GM10266 (cell line): ENCODE data around the gene CCDC74B.
A peak's percentile ranks its signal among the peaks of the same experiment; 100 is the strongest.
"Not testable (repeated sequence)": the region's sequence is repeated elsewhere in the genome, so short reads cannot be mapped to it uniquely, and the experiment has no call there.

Experiments used
- DNase-seq: peaks from one replicate; pipeline ENCODE4 v3.0.0; 2012; ENCODE audit errors: extremely low spot score
- TF ChIP-seq, protein P1 (sequence below): IDR thresholded peaks from 2 replicates; pipeline ENCODE4 v1.5.1; 2012; ENCODE audit warnings: mild to moderate bottlenecking, low read depth; ENCODE audit not compliant: control insufficient read depth, insufficient read depth; ENCODE audit errors: missing control alignments

Gene CCDC74B

DNA sequence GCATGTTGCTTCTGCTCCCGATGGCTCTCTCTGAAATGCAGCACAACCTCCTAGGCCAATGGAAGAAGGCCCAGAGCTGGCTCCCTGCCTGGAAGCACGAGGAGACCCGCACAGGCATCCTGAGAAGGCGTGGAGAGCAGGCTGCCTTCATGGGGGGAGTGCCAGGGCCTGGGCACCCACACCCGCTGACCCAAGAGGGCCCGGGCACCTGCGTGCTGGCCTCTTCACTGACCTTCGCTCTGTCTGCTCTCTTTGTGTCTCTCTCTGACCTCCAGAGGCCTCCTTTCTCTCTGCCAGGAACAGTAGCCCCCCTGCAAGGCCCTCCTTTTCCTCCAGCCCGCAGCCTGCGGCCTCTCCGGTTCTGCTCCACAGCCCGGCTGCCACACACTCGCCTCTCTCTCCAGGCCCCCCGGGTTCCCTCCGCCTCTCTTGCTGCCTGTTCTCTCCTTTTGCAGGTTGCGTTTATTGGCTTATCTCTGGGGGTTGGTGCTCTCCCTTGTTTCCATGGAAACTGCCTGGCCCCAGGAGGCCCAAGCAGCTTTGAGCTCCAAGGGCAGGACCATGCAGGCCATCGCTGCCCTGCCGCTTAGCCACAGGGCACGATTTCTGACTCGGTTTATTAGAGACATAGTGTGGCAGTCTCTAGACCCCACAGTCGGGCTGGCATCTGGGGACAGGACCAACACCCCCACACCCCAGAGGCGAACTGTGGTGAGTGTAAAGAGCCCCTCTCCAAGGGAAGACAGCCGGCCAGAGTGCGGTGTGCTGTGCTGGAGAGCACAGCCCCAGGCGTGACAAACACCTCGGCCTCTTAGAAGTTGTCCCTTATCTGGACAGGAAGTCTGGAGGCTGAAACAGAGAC lies 38.8 kb upstream of the CCDC74B start:
- no peak for DNase-seq
- TF ChIP-seq, protein P1, sequence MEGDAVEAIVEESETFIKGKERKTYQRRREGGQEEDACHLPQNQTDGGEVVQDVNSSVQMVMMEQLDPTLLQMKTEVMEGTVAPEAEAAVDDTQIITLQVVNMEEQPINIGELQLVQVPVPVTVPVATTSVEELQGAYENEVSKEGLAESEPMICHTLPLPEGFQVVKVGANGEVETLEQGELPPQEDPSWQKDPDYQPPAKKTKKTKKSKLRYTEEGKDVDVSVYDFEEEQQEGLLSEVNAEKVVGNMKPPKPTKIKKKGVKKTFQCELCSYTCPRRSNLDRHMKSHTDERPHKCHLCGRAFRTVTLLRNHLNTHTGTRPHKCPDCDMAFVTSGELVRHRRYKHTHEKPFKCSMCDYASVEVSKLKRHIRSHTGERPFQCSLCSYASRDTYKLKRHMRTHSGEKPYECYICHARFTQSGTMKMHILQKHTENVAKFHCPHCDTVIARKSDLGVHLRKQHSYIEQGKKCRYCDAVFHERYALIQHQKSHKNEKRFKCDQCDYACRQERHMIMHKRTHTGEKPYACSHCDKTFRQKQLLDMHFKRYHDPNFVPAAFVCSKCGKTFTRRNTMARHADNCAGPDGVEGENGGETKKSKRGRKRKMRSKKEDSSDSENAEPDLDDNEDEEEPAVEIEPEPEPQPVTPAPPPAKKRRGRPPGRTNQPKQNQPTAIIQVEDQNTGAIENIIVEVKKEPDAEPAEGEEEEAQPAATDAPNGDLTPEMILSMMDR = no peak

DNA sequence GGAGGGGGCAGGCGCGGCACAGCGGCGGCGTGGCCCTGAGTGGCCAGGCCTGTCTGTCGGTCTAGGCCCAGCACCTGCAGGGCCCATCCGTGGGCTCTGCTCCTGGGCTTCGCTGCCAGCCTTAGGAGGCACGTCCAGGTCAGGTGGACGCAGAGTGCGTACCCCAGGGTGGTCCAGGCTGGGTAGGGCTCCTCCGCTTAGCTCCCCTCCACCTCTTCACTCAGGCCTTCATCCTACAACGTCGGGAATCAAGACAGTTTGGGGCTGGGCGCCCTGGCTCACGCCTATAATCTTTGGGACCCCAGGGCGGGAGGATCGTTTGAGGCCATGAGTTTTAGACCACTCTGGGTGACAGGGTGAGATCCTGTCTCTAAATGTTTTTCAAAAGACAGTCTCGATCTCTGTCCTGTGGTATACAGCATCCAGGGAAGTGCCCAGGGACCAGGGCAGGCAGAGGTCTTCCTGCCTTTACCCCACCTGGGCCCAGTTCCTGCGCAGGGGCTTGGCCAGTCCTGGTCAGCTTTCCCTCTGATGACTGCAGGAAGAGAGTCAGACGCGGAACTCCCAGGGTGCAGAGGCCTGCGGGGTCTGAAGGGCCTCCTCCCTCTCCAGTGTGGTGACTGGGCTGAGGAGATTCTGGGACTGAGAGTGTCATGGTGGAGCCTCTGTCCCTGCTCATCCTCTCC lies 38.1 kb upstream of the CCDC74B start:
- DNase-seq = not testable (repeated sequence)

DNA sequence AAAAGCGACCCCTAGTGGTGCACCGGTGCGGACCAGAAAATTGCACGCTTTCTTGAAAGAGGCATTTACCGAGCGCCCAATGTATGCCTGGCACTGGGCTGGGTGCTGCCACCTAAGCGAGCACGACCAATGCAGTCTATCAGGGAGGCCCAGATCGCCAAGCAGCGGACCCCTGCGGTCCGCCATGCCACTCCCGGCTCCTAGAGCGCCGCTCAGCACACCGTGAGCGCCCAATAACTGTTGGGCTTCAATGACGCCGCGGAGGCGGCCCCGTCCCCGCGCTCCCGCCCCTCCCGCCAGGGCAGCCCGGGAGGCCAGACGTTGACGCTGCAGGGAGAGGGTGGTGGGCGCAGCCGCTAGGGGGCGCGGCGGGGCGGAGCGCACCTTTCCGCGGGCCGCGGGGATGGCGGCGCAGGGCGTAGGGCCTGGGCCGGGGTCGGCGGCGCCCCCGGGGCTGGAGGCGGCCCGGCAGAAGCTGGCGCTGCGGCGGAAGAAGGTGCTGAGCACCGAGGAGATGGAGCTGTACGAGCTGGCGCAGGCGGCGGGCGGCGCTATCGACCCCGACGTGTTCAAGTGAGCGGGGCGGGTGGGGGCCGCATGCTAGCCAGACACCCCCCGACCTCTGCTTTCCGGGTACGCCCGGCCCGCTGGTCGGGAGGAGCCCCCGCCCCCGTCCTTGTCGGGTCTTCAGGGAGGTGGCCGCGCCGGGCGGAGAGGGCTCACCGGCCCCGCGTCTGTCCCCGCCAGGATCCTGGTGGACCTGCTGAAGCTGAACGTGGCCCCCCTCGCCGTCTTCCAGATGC lies 37.2 kb upstream of the CCDC74B start, which contains the start of gene MZT2B:
TSS of gene MZT2B (plus strand) at position 383 of the 803 bp plus-strand sequence. CDS start at position 404, 21 bp downstream.
- TF ChIP-seq, protein P1 = peak; percentile 90
- peak; percentile 94 for DNase-seq

DNA sequence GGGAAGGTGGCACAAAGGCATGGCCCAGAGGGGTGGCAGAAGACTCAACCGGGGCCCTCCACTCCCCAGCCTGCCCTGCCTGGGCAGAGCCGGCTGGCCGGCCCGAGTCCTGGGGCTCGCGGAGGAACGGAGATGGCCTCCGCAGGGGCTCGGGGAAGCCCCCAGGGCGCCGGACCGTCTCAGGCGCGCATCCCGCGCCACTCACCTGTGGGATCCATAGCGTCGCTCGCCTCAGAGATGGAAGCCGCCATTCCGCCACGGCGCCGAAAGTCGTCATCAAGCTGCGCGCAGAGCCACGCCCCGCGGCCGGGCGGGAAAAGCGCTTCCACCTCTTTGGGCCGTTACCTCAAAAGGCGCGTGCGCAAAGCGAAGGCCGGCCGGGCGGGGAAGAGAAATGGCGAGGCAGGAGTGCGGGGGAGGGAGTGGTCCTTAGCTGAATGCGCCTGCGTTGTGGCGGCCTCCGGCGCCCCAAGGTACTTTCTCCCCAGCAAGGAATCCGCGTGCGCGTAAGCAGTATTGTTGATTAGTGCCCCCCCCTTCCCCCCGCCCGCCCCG lies 36.5 kb upstream of the CCDC74B start, which contains the start of gene SMPD4:
TSS of gene SMPD4 (minus strand) at position 278 of the 555 bp plus-strand sequence. CDS start 5,010 bp downstream, outside the sequence.
- TF ChIP-seq, protein P1 = no peak
- DNase-seq = peak; percentile 90

DNA sequence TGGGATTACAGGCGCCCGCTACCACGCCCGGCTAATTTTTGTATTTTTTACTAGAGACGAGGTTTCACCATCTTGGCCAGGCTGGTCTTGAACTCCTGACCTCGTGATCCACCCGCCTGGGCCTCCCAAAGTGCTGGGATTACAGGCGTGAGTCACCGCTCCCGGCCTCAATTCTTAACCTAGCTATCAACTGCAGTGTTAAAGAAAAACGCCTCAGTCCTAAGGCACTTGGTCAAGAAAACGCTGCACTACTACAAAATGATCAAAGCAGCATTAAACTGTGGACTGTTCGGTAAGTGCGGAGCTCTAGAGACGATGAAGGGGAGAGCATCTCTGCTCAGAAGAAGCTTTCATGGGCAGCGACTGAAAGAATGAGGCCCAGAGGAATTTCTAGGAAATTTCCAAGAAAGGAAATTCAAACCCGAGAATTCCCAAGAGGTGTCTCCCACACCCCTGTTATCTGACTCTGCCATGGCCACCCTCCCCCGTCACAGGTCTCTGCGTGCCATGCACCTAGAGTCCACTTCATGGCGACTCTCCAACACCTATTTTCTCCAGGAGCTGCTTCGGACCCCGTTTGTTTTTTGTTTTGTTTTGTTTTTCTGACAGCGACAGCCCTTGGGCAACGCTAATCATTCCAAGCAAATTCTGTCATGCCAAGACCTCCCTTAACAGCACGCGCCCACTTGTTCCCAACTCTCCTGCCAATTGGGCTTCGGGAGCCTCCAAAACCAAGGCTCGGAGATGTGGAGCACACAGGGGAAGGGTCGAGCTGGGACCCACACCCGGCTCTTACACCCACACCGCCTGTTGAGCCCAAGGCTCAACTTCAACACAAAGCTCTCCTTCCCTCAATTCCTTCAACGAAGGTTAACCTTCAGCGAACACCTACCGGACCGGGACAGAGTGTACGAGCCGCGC lies 35.8 kb upstream of the CCDC74B start:
- not testable (repeated sequence) for DNase-seq

DNA sequence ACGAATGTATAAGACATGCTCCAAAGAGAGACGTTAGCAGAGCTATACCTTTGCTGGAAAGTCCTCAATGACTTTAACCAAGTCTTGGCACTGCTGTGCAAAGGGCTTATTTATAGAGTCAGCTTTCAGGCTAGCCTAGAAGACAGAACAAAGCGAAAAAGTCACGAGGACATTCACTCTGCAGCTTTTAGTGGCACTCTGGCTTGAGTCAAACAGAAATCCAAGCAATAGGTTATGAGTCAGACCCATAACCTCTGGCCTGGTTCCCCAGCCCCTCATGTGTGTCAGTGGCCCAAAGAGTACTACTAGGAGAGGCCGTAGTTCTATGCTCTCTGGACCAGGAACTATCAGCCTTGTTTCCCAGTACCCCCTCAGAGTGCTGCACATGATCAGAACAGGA lies 30.0 kb upstream of the CCDC74B start:
- not testable (repeated sequence) for DNase-seq

DNA sequence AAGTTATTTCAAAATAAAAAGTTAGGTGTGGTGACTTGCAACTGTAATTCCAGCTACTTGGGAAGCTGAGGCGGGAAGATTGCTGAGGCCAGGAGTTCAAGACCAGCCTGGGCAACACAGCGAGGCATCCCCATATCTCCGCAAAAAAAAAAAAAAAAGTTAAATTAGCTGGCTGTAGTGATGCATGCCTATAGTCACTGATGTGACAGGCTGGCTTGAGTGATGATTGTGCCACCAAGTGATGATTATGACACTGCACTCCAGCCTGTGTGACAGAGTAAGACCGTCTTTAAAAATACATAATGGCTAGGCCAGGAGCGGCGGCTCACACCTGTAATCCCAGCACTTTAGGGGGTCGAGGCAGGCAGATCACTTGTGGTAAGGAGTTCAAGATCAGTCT lies 25.0 kb upstream of the CCDC74B start:
- TF ChIP-seq, protein P1 = no peak
- DNase-seq = no peak

DNA sequence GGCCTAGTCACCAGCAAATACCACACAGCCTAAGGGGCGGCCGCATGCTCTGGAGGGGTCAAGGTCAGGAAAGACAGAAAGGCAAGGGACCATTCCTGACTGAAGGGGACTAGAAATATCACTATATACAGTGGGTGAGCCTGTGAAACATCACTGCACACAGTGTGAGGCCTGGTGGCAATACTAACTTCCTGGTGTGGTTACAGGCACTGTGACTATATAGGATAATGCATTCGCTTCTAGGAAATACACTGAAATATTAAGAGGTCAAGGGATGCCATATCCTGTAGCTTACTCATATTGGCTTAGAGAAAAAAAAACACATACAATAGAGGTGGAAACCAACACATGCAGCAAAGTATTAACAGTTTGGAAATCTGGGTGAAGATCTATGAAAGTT lies 24.3 kb upstream of the CCDC74B start:
- DNase-seq = not testable (repeated sequence)

DNA sequence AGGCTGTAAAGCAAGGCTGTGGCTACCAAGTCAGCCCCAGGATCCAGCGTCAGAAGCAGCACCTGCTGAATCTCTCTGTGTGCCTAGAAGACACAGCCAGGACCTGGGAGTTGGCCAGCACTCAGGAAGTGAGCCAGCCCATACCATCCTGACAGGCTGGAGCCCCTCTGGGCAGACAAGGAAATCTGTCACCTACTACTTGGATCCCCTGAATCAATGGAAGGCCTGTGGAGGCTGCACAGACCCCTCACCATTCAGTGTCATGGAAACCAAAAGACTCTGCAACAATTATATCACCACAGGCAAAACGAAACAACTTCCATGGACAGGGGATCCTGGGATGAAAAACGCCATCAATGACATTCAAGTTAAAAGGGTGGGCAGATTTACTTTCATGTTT lies 21.7 kb upstream of the CCDC74B start:
- not testable (repeated sequence) for DNase-seq
